Activated CD4-positive, alpha-beta T cell treated with anti-CD3 and anti-CD28 coated beads, Interleukin-2, amount 10 ng/mL, durations not matched to agents 7 days and 5 days (primary cell): ENCODE data around the gene SLC6A5. TPM values are rescaled to one million over a fixed set of nuclear protein-coding genes. Genes with fewer than 3 reads are reported as not detected.

Experiments used
- CTCF ChIA-PET: fragments of 350-600 bp; sonication (Branson Sonifier 250); formaldehyde crosslinking; loops from one replicate; lab custom pipeline; 2021; ENCODE audit warnings: antibody characterized with exemption; lab: Charles Lee
- POLR2A ChIA-PET: fragments of 350-600 bp; sonication (Branson Sonifier 250); formaldehyde crosslinking; loops from one replicate; lab custom pipeline; 2021; ENCODE audit warnings: antibody characterized with exemption; lab: Charles Lee
- DNase-seq: peaks from one replicate; pipeline ENCODE4 v3.0.0-alpha.2; 2020
- H3K27ac Mint-ChIP-seq: one replicate; pipeline ENCODE4 v1.8.0; 2021; ENCODE audit warnings: mild to moderate bottlenecking, moderate library complexity, mixed read lengths
- H3K27me3 Mint-ChIP-seq: one replicate; pipeline ENCODE4 v1.8.0; 2021; ENCODE audit warnings: mixed read lengths
- H3K36me3 Mint-ChIP-seq: one replicate; pipeline ENCODE4 v1.8.0; 2021; ENCODE audit warnings: low read depth, mixed read lengths
- H3K4me1 Mint-ChIP-seq: one replicate; pipeline ENCODE4 v1.8.0; 2021; ENCODE audit warnings: mixed read lengths
- H3K4me3 Mint-ChIP-seq: one replicate; pipeline ENCODE4 v1.8.0; 2021; ENCODE audit warnings: mild to moderate bottlenecking, moderate library complexity, mixed read lengths
- H3K9me3 Mint-ChIP-seq: one replicate; pipeline ENCODE4 v1.8.0; 2021; ENCODE audit warnings: mixed read lengths
- total RNA-seq, 2 experiments: library from RNA; stranded (reverse); gene quantifications; one replicate each; pipeline ENCODE4 v1.2.3, GENCODE V29; 2021

SLC6A5 gene
- total RNA-seq, 2 experiments from 2014 or later, result not detected

DNA sequence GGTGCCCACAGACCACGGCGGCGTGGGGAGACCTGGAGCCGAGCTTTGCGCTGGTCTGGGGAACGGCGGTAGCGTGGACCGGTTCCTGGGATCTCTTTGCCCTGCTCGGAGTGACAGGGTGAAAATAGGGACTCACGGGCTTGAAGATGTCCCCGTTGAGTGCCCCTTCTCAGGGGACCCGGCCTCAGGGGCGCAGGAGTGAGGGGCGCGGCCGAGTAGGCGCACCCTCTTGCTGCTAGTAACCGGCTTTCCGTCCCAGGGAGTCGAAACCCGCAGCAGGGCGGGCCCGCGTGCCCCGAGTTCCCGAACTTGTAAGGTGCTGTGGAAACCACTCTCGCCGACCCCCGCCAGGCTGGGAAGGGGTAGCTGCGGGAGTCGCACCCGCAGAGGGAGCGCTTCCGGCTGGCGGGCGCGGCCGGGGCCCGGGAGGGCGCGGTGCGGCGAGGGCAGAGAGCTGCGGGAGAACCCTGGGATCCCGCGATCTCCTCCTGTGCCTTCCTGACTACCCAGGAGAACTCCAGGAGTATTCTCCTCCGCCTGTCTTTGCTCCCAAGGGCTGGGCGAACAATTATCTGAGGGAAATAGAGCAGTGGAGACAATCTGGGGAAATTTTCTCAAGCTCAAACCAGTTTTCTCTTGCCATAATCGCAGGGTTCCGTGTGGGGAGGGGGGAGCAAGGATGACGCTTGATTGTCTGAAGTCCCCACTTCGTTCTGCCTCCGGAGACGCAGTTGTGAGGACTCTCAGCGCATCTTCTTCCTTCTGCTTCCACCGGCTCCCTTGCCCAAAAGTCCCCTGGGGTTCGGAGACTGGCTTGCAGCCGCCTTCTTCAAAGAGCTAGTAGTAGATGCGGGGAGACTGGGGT is 70.6 kb downstream of the SLC6A5 start:
- Mint-ChIP-seq H3K27ac (no peak overlapping the region), H3K4me3 (no peak overlapping the region), H3K36me3 (no peaks in the 10 kb centered on the region), H3K27me3 (peaks cover 66% of the 10 kb centered on the region), H3K4me1 (peaks cover 6% of the 10 kb centered on the region), H3K9me3 (no peaks in the 10 kb centered on the region)
- CTCF ChIA-PET, result no interaction called here
- no peak for DNase-seq
- POLR2A ChIA-PET, result no interaction called here

DNA sequence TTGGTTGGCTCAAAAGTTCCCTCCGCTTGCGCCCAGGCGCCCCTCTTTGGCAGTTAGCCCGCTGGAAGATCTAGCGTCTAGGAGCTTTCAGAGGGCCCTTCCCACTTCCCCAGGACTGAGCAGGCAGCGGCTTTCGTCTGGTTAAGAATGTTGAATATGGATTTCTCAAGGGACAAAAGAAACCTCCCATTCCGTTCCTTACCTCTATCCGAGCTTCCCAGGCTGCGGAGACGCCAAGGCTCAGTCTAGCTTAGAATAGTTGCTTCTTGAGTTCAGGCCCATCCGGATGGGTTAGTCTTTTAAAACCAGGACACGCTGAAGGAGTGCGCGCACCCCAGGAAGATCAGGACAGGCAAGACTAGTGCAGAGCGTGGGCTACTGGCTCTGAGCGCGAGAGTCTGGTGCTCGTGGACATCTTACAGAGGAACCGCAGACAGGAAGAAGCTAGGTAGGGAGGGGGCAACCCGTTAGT is 71.6 kb downstream of the SLC6A5 start:
- ChIA-PET POLR2A (no interaction called here), CTCF (no interaction called here)
- H3K27me3 Mint-ChIP-seq, result peaks cover 59% of the 10 kb centered on the region
- no peak overlapping the region for H3K27ac Mint-ChIP-seq
- peaks cover 6% of the 10 kb centered on the region for H3K4me1 Mint-ChIP-seq
- no peaks in the 10 kb centered on the region for H3K9me3 Mint-ChIP-seq
- DNase-seq, result no peak
- H3K36me3 Mint-ChIP-seq, result no peaks in the 10 kb centered on the region
- no peak overlapping the region for H3K4me3 Mint-ChIP-seq

DNA sequence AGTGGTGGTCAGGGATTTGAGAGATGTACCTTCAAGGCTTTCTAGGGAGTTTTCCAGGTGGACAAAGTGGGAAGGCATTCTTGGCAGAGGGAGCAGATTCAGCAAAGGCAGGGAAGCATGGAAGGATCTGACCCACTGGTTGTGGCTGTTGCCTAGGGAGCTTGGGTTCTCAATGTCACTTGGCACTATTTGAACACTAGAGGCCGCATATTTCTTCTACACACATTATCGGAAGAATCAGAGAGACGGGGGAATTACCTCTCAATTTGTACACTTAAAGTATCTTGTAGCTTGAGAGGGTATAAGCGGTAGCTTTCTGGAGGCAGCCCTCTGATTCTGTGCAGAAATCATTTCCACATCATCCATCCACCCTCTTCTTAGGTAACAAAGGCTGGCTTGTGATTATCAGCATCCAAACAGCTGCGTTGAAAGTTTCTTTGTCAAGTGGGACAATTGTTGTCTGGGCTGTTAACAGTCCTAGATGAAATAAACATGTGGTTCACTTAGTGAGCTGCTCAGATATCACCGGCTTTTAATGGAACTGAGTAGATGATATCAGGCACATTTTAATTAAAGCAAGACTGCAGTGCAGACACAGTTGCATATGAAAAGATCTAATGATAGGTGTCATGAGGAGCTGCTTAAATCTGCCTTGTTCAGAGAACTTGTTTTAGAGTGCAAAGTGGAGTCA is 72.6 kb downstream of the SLC6A5 start:
- ChIA-PET CTCF (no interaction called here), POLR2A (no interaction called here)
- Mint-ChIP-seq H3K4me1 (peaks cover 6% of the 10 kb centered on the region), H3K27me3 (peaks cover 50% of the 10 kb centered on the region), H3K36me3 (no peaks in the 10 kb centered on the region), H3K9me3 (no peaks in the 10 kb centered on the region), H3K4me3 (no peak overlapping the region), H3K27ac (no peak overlapping the region)
- DNase-seq, result no peak

DNA sequence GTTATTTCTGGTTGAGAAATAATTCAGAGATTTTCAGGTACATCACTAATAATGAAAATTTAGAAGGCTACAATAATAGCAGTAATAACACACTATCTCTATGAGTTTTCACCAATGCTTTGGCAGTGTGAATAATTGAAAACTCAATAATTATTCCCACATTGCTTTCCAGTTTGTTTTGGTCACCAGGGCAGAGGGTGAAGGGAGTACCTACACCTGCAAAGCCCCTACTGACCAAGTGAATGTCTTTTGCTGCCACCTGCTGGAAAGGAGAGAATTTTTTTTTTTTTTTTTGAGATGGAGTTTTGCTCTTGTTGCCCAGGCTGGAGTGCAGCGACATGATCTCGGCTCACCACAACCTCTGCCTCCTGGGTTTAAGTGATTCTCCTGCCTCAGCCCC is 73.2 kb downstream of the SLC6A5 start:
- Mint-ChIP-seq H3K36me3 (no peaks in the 10 kb centered on the region), H3K4me3 (no peak overlapping the region), H3K4me1 (peaks cover 6% of the 10 kb centered on the region), H3K27me3 (peaks cover 44% of the 10 kb centered on the region), H3K9me3 (no peaks in the 10 kb centered on the region), H3K27ac (no peak overlapping the region)
- no peak for DNase-seq
- ChIA-PET POLR2A (no interaction called here), CTCF (no interaction called here)

DNA sequence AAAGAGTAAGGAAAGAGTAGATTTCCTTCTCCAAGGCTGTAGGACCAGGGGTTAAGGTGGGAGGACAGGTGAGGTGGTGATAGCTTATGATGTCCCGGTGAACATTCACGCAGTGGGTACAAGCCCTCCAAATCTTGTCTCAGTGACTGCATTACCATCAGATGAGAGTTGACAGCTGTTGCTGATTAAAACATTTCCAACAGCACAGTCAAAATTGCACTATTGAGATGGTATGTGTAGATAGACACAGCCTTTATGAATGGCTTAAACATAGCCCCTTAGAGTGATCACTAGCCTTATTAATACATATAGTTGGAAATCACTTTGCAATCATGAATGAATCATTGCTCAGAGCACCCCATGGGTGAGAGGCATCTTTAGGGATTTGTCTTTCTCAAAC is 77.2 kb downstream of the SLC6A5 start:
- no peaks in the 10 kb centered on the region for H3K4me1 Mint-ChIP-seq
- no peaks in the 10 kb centered on the region for H3K9me3 Mint-ChIP-seq

DNA sequence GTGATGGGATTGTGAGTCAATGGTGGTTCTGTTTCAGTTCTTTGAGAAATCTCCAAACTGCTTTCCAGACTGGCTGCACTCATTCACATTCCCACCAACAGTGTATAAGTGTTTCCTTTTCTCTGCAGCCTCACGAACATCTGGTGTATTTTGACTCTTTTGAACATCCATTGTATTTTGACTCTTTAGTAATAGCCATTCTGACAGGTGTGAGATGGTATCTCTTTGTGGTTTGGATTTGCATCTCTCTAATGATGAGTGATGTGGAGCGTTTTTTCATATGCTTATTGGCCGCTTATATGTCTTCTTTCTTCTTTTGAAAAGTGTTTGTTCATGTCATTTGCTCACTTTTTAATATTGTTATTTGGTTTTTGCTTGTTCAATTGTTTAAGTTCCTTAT is 89.4 kb downstream of the SLC6A5 start:
- no peak for DNase-seq
- CTCF ChIA-PET, result no interaction called here
- H3K36me3 Mint-ChIP-seq, result no peaks in the 10 kb centered on the region
- no peak overlapping the region for H3K27ac Mint-ChIP-seq
- no peak overlapping the region for H3K4me3 Mint-ChIP-seq
- H3K4me1 Mint-ChIP-seq, result no peaks in the 10 kb centered on the region
- POLR2A ChIA-PET, result no interaction called here
- no peaks in the 10 kb centered on the region for H3K27me3 Mint-ChIP-seq
- no peaks in the 10 kb centered on the region for H3K9me3 Mint-ChIP-seq

More for the DNA sequence above, 77.2 kb downstream of the SLC6A5 start:
- DNase-seq, result no peak
- Mint-ChIP-seq H3K4me3 (no peak overlapping the region), H3K36me3 (no peaks in the 10 kb centered on the region), H3K27ac (no peak overlapping the region), H3K27me3 (peaks cover 10% of the 10 kb centered on the region)
- ChIA-PET CTCF (no interaction called here), POLR2A (no interaction called here)

DNA sequence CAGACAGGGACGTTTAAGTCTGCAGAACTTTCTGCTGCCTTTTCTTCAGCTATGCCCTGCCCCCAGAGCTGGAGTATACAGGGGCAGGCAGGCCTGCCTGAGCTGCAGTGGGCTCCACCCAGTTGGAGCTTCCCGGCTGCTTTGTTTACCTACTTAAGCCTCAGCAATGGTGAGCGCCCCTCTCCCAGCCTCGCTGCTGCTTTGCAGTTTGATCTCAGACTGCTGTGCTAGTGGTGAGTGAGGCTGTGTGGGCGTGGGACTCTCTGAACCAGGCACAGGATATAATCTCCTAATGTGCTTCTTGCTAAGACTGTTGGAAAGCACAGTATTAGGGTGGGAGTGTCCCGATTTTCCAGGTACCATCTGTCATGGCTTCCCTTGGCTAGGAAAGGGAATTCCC is 108.5 kb downstream of the SLC6A5 start:
- DNase-seq, result no peak
- Mint-ChIP-seq H3K4me1 (no peaks in the 10 kb centered on the region), H3K9me3 (peaks cover 6% of the 10 kb centered on the region), H3K4me3 (no peak overlapping the region), H3K27me3 (no peaks in the 10 kb centered on the region), H3K27ac (no peak overlapping the region), H3K36me3 (no peaks in the 10 kb centered on the region)
- CTCF ChIA-PET, result no interaction called here
- POLR2A ChIA-PET, result no interaction called here

Other genes starting within 250 kb of the SLC6A5 start
- 10 to 100 TPM; 39.4 to 40.7 TPM for gene HTATIP2, start 235.9 kb upstream of the SLC6A5 start, total RNA-seq
- gene PRMT3, start 211.9 kb upstream of the SLC6A5 start, total RNA-seq, result 10 to 100 TPM; 16.9 to 18.5 TPM
- gene NELL1, start 70.0 kb downstream of the SLC6A5 start, total RNA-seq, result not detected